HepG2 (cell line): Measurements from ENCODE around the gene BMPER. TPM values are rescaled to one million over a fixed set of nuclear protein-coding genes. Genes with fewer than 3 reads are reported as not detected.

Experiments used
- ATAC-seq: fragments of 200-7000 bp; cut with Tn5 transposase; 3 replicates; pipeline ENCODE4 v1.9.1; 2020; ENCODE audit warnings: mild to moderate bottlenecking, moderate library complexity
- BruUV-seq: library from RNA; stranded (reverse); fragments of 400-500 nt; replicated peaks from 2 replicates; lab custom pipeline; 2021; lab: Mats Ljungman, UMichigan
- CTCF ChIA-PET: fragments of 300-600 bp; formaldehyde crosslinking; extraction: SDS; loops from one replicate; lab custom pipeline; 2021; ENCODE audit warnings: low total read pairs, inconsistent platforms, low intra/inter-chr PET ratio; lab: Yijun Ruan, JAX
- POLR2A ChIA-PET: fragments of 350-600 bp; sonication (Branson Sonifier 250); formaldehyde crosslinking; loops from one replicate; lab custom pipeline; 2020; ENCODE audit warnings: antibody characterized with exemption, inconsistent platforms; lab: Yijun Ruan, JAX
- DNase-seq: peaks from one replicate; pipeline ENCODE4 v3.0.0-alpha.2; 2015; ENCODE audit warnings: low spot score
- FAIRE-seq: peaks from 3 replicates; lab custom pipeline; 2011; peaks lifted over from hg19 to GRCh38; lab: Jason Lieb, UNC
- H2AFZ ChIP-seq: one replicate; pipeline ENCODE4 v1.6.1; 2011; ENCODE audit warnings: low read length, inconsistent platforms
- H3K27ac ChIP-seq: fragments of 300-600 bp; 3 replicates; pipeline ENCODE4 v1.8.0; 2011; ENCODE audit warnings: mixed run types, mild to moderate bottlenecking, mixed read lengths, low read length, inconsistent platforms; ENCODE audit not compliant: insufficient read depth; ENCODE audit errors: extremely low read length
- H3K27me3 ChIP-seq, 2 experiments: fragments of 200-600 bp in 1 of 2; 2 replicates in 1 of 2; 3 replicates in 1 of 2; pipeline versions ENCODE4 v1.6.0 to v1.8.0; 2011; ENCODE audit warnings: low read length in 2 of 2, mild to moderate bottlenecking in 2 of 2, moderate library complexity in 2 of 2, inconsistent platforms in 1 of 2; ENCODE audit not compliant: insufficient read depth in 2 of 2, control insufficient read depth in 1 of 2
- H3K36me3 ChIP-seq, 2 experiments: fragments of 200-600 bp in 1 of 2; replicated peaks in 1 of 2; 2 replicates in 1 of 2; 3 replicates in 1 of 2; pipeline versions ENCODE4 v1.5.1 to v1.8.0; 2011; ENCODE audit warnings: low read length in 2 of 2, inconsistent platforms in 1 of 2; ENCODE audit not compliant: insufficient read depth in 2 of 2, control insufficient read depth in 1 of 2
- H3K4me1 ChIP-seq: 2 replicates; pipeline ENCODE4 v1.5.1; 2012; ENCODE audit warnings: low read length, inconsistent platforms; ENCODE audit not compliant: insufficient read depth
- H3K4me2 ChIP-seq: 2 replicates; pipeline ENCODE4 v1.6.0; 2011; ENCODE audit warnings: low read depth, low read length, inconsistent platforms
- H3K4me3 ChIP-seq, 3 experiments: fragments of 200-600 bp in 1 of 3; sonication (generic), shearing (Covaris generic) in 1 of 3; replicated peaks in 1 of 3; 2 replicates each; pipeline ENCODE4 v1.5.1; 2011 to 2016; ENCODE audit warnings: low read length in 3 of 3, inconsistent platforms in 2 of 3, low read depth in 2 of 3, mild to moderate bottlenecking in 2 of 3, control low read depth in 1 of 3, mixed read lengths in 1 of 3; ENCODE audit not compliant: insufficient read depth in 1 of 3
- H3K79me2 ChIP-seq: one replicate; pipeline ENCODE4 v1.6.1; 2011; ENCODE audit warnings: low read length, inconsistent platforms; ENCODE audit not compliant: insufficient read depth
- H3K9ac ChIP-seq: 2 replicates; pipeline ENCODE4 v1.6.0; 2011; ENCODE audit warnings: mild to moderate bottlenecking, low read depth, low read length, inconsistent platforms; ENCODE audit not compliant: insufficient read depth
- H3K9me3 ChIP-seq: 2 replicates; pipeline ENCODE4 v1.5.1; 2012; ENCODE audit warnings: mild to moderate bottlenecking, low read length
- H4K20me1 ChIP-seq: 2 replicates; pipeline ENCODE4 v1.6.0; 2011; ENCODE audit warnings: inconsistent platforms, mild to moderate bottlenecking, low read length, moderate library complexity; ENCODE audit not compliant: insufficient read depth
- CSRNP1 ChIP-seq: sonication (generic); formaldehyde crosslinking; IDR thresholded peaks from 2 replicates; pipeline ENCODE4 v1.8.1; 2023; ENCODE audit warnings: mild to moderate bottlenecking, missing genetic modification reagents
- GZF1 ChIP-seq: sonication (generic); formaldehyde crosslinking; IDR thresholded peaks from 2 replicates; pipeline ENCODE4 v1.5.1; 2020; ENCODE audit warnings: mild to moderate bottlenecking, missing genetic modification reagents
- NCOA5 ChIP-seq: sonication (generic); formaldehyde crosslinking; IDR thresholded peaks from 2 replicates; pipeline ENCODE4 v1.4.0; 2020; ENCODE audit warnings: missing genetic modification reagents
- SRSF4 ChIP-seq: fragments of 200-400 bp; formaldehyde crosslinking; IDR thresholded peaks from one replicate; pipeline ENCODE4 v1.6.1; 2018; ENCODE audit warnings: mild to moderate bottlenecking, low read depth, low read length, moderate library complexity; ENCODE audit not compliant: poor library complexity, severe bottlenecking
- THAP7 ChIP-seq: sonication (generic); formaldehyde crosslinking; IDR thresholded peaks from 2 replicates; pipeline ENCODE4 v1.8.1; 2023; ENCODE audit warnings: mild to moderate bottlenecking, missing genetic modification reagents
- ZNF607 ChIP-seq: sonication (generic); formaldehyde crosslinking; IDR thresholded peaks from 2 replicates; pipeline ENCODE4 v1.5.1; 2020; ENCODE audit warnings: missing genetic modification reagents, mild to moderate bottlenecking, borderline replicate concordance
- WGBS: methylation state at CpG from one replicate; pipeline ENCODE4 v1.1.6; 2017; ENCODE audit warnings: low lambda C conversion rate; 5-methylcytosine and 5-hydroxymethylcytosine counted together
- in situ Hi-C: cut with HindIII; loops from 2 replicates; pipeline ENCODE4 v1.10.0; 2017; ENCODE audit warnings: low pct_unique_long_range_greater_than_20kb; ENCODE audit not compliant: extremely low pct_ligation_motif_present
- intact Hi-C: fragments of 100-400 bp; cut with micrococcal nuclease; formaldehyde crosslinking; loops from one replicate; pipeline ENCODE4 v1.10.0; 2022; ENCODE audit not compliant: unreplicated experiment
- polyA plus RNA-seq, 8 experiments: library from polyadenylated mRNA; depleted of rRNA in 3 of 8; stranded (reverse) in 7 of 8; unstranded in 1 of 8; fragments of >200 nt; fragmentation: Illumina TruSeq in 4 of 8; extraction: Trizol in 4 of 8; gene quantifications; 2 replicates each; pipeline versions ENCODE4 v1.2.1 to v1.2.3, GENCODE V29; 2011 to 2016; ENCODE audit warnings: low read depth in 4 of 8, missing spikeins in 1 of 8, mixed read lengths in 1 of 8; ENCODE audit not compliant: insufficient read depth in 1 of 8
- total RNA-seq, 5 experiments: library from RNA; depleted of rRNA; stranded (reverse); fragments of >200 nt; fragmentation: Illumina TruSeq; extraction: Trizol; gene quantifications; 2 replicates each; pipeline ENCODE4 v1.2.3, GENCODE V29; 2016; ENCODE audit warnings: low read depth in 1 of 5

The BMPER gene
- total and polyA plus RNA-seq, 2 of the 13 experiments (the other 11 are each of a cell fraction or from before 2014, with no cell fraction given): not detected

- Histone ChIP-seq H3K4me3 (no peak overlapping the region), H3K4me2 (no peak overlapping the region), H3K27me3 (peaks cover 0 to 1% of the 10 kb centered on the region in 2 experiments; a peak in 1 of 5 replicates), H3K9ac (no peak overlapping the region), H3K4me1 (no peaks in the 10 kb centered on the region), H3K36me3 (no peaks in the 10 kb centered on the region), H3K79me2 (no peaks in the 10 kb centered on the region), H2AFZ (no peak overlapping the region), H4K20me1 (no peaks in the 10 kb centered on the region), H3K27ac (no peak overlapping the region), H3K9me3 (no peaks in the 10 kb centered on the region)
- no peak for DNase-seq
- BruUV-seq: no TSS peak
- no peak for ATAC-seq
- in situ Hi-C loops: no loop called here
- no peak for FAIRE-seq
- WGBS: 0% methylated on average over 4 of the region's 4 CpGs
- ChIA-PET CTCF (no interaction called here), POLR2A (no interaction called here)
- TF ChIP-seq ZNF607 (CRISPR knock-in tag): no peak
- intact Hi-C loops: no loop called here
These were observed 110.3 kb downstream of the BMPER start for GRCh38 chr7:34015651-34016050.

GRCh38 chr7:34016876-34017275, 111.5 kb downstream of the BMPER start:
- Histone ChIP-seq H3K36me3 (no peaks in the 10 kb centered on the region), H3K9ac (no peak overlapping the region), H3K4me1 (no peaks in the 10 kb centered on the region), H3K4me2 (no peak overlapping the region), H4K20me1 (no peaks in the 10 kb centered on the region), H3K27me3 (peaks cover 0 to 1% of the 10 kb centered on the region in 2 experiments; a peak in 1 of 5 replicates), H3K27ac (no peak overlapping the region), H2AFZ (no peak overlapping the region), H3K79me2 (no peaks in the 10 kb centered on the region), H3K9me3 (no peaks in the 10 kb centered on the region), H3K4me3 (no peak overlapping the region)
- TF ChIP-seq GZF1 (CRISPR knock-in tag) (no peak), CSRNP1 (no peak), THAP7 (CRISPR knock-in tag) (no peak), NCOA5 (CRISPR knock-in tag) (no peak), SRSF4 (no peak)
- POLR2A ChIA-PET: no interaction called here
- CTCF ChIA-PET: no interaction called here
- FAIRE-seq: no peak
- no peak for ATAC-seq
- intact Hi-C loops: no loop called here
- 0% methylated on average over 3 of the region's 3 CpGs for WGBS
- no TSS peak for BruUV-seq
- in situ Hi-C loops: no loop called here
- no peak for DNase-seq
